DMS79 treated with DMSO at 0.1 percent for 48 hours (cell line): ENCODE results near the gene PEX12.
"Not testable (repeated sequence)": the region's sequence is repeated elsewhere in the genome, so short reads cannot be mapped to it uniquely, and the experiment has no call there.

Experiments used
- DNase-seq: peaks from one replicate; lab custom pipeline; 2025; lab: John Stamatoyannopoulos, UW

Gene PEX12

GRCh38 chr17:35535406-35535805 is 43.0 kb downstream of the PEX12 start:
- DNase-seq: not testable (repeated sequence)

DNA sequence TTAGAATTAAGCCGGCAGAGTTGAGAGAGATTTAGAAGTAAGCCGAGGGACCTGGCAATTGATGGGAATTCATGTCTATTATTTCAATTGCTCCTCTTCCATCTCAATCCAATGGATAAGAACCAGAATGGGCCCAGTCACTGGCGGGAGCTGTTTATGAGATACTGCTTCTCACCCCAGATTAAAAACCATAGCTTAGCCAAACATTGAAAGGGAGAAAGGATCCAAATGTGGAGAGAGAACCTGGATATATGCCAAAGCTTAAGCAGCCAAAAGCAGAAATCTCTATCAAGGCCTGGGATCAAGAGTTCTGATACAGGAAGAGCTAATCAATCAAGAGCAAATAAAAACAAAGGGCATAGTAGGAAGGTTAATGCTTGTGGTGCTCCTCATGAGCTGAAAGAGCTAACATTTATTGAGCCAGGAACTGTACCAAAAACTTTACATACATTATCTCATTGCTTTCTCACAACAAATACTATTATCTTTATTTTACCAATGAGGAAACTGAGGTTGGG is 43.7 kb downstream of the PEX12 start:
- no peak for DNase-seq

DNA sequence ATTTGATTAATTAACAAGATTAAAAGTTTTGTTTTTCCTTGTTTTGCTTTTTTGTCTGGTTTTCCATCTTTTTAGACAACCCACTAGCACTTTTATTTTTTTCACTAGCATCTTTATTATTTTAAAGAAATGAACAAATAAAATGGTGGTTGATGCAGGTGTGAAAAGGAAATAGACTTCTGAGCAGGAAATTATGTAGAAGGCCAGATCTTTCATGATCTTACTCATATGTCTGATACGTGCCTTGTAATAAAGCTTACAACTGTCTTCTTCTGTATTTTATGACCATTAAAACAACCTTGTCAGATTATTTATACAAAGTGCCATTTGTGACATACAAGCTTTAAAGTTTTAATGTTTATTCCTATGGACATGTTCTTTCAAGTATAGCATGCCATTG is 47.2 kb downstream of the PEX12 start:
- no peak for DNase-seq

DNA sequence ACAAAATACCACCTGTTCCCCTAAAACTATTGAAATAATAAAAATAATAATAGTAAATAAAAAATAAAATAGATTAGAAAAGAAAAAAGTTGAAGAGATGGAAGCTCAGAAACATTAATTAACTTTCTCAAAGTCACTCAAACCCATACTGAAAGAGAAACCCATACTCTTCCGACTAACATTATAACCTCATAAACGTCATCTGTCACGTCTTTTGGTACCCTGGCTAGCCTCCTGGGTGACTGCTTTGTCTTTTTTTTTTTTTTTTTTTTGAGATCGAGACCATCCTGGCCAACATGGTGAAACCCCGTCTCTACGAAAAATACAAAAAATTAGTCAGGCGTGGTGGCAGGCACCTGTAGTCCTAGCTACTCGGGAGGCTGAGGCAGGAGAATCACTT is 48.5 kb downstream of the PEX12 start:
- DNase-seq: no peak

GRCh38 chr17:35529326-35529725 is 49.0 kb downstream of the PEX12 start:
- DNase-seq: not testable (repeated sequence)
